Gastrocnemius medialis (tissue), 4 donors: ENCODE results near the gene KCNH4.

Source experiments
- POLR2A ChIP-seq, 2 donors: fragments of 450-650 bp; IDR thresholded peaks; one replicate each; pipeline ENCODE4 v1.6.1; 2017; ENCODE audit warnings: antibody characterized with exemption in 2 of 2, mild to moderate bottlenecking in 2 of 2, moderate library complexity in 2 of 2
- TF ChIP-seq, protein P1 (sequence below), 5 experiments: fragments of 450-650 bp in 3 of 5; fragments of 200-600 bp in 2 of 5; sonication (generic) in 2 of 5; IDR thresholded peaks in 4 of 5; conservative IDR thresholded peaks in 1 of 5; 1 replicate in 4 of 5; 2 replicates in 1 of 5; pipeline ENCODE4 v1.5.1; 2016 to 2019; ENCODE audit warnings: antibody characterized with exemption in 5 of 5, mild to moderate bottlenecking in 3 of 5, moderate library complexity in 3 of 5

DNA sequence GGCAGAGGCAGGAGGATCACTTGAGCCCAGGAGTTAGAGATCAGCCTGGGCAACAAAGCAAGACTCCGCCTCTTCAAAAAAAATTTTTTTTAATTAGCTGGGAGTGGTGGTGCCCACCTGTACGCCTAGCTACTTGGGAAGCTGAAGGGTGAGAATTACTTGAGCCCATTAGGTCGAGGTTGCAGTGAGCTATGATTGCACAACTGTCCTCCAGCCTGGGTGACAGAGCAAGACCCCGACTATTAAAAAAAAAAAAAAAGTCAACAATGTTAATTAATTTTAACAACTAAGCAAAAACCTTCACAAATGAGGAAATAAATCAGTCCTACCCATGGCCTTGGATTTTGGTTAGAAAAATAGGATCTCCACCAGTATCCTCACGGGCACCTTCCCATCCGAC is 73.8 kb downstream of the KCNH4 start:
- TF ChIP-seq, protein P1, sequence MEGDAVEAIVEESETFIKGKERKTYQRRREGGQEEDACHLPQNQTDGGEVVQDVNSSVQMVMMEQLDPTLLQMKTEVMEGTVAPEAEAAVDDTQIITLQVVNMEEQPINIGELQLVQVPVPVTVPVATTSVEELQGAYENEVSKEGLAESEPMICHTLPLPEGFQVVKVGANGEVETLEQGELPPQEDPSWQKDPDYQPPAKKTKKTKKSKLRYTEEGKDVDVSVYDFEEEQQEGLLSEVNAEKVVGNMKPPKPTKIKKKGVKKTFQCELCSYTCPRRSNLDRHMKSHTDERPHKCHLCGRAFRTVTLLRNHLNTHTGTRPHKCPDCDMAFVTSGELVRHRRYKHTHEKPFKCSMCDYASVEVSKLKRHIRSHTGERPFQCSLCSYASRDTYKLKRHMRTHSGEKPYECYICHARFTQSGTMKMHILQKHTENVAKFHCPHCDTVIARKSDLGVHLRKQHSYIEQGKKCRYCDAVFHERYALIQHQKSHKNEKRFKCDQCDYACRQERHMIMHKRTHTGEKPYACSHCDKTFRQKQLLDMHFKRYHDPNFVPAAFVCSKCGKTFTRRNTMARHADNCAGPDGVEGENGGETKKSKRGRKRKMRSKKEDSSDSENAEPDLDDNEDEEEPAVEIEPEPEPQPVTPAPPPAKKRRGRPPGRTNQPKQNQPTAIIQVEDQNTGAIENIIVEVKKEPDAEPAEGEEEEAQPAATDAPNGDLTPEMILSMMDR (IDR thresholded peaks at IDR 0.05 in 4 of 5, conservative IDR thresholded peaks at IDR 0.05 in 1 of 5): no peak
- TF ChIP-seq POLR2A (IDR thresholded peaks at IDR 0.05): no peak
